Measurements from ENCODE around the gene STAP2. TPM values are rescaled to one million over a fixed set of nuclear protein-coding genes. Genes with fewer than 3 reads are reported as not detected.

Gene STAP2
- total and polyA plus RNA-seq, 9 of the 15 experiments (the other 6 are each of a cell fraction or from before 2014, with no cell fraction given): 1.2 to 9.8 (median 4.5) TPM

GRCh38 chr19:4375164-4376027, 36.8 kb upstream of the STAP2 start (continued):
- TF ChIP-seq MLLT1 (IDR thresholded peaks at IDR 0.05) (peak in 1 of 2 experiments; percentile 57; a peak in 2 of 4 replicates), CREB1 (IDR thresholded peaks at IDR 0.05) (peak; percentile 76), CREB1 (CRISPR knock-in tag; IDR thresholded peaks at IDR 0.05) (peak; percentile 85), ZNF644 (tag; IDR thresholded peaks at IDR 0.05; ENCODE audit: low read depth) (0 out of 2 replicates have a peak, but pooled peaks have one; percentile 22), MXI1 (IDR thresholded peaks at IDR 0.05; ENCODE audit: low read depth, low read length) (0 out of 2 replicates have a peak, but pooled peaks have one; percentile 22), ZNF445 (CRISPR knock-in tag; IDR thresholded peaks at IDR 0.05; ENCODE audit: low read depth) (no peak), ZNF347 (CRISPR knock-in tag; IDR thresholded peaks at IDR 0.05; ENCODE audit: low read depth) (no peak), SIN3A (IDR thresholded peaks at IDR 0.05; ENCODE audit: borderline replicate concordance in 2 of 2, control insufficient read depth in 1 of 2, low read depth in 2 of 2, low read length in 2 of 2) (0 out of 4 replicates have a peak, but pooled peaks of 1 of the 2 experiments have one; percentile 57), SMAD4 (CRISPR knock-in tag; conservative IDR thresholded peaks at IDR 0.05) (peak; percentile 78), NELFE (IDR thresholded peaks at IDR 0.05; ENCODE audit: insufficient read depth, insufficient read length) (no peak), ETV1 (tag; conservative IDR thresholded peaks at IDR 0.05; ENCODE audit: low read depth) (no peak)
- TF ChIP-seq, protein P1, sequence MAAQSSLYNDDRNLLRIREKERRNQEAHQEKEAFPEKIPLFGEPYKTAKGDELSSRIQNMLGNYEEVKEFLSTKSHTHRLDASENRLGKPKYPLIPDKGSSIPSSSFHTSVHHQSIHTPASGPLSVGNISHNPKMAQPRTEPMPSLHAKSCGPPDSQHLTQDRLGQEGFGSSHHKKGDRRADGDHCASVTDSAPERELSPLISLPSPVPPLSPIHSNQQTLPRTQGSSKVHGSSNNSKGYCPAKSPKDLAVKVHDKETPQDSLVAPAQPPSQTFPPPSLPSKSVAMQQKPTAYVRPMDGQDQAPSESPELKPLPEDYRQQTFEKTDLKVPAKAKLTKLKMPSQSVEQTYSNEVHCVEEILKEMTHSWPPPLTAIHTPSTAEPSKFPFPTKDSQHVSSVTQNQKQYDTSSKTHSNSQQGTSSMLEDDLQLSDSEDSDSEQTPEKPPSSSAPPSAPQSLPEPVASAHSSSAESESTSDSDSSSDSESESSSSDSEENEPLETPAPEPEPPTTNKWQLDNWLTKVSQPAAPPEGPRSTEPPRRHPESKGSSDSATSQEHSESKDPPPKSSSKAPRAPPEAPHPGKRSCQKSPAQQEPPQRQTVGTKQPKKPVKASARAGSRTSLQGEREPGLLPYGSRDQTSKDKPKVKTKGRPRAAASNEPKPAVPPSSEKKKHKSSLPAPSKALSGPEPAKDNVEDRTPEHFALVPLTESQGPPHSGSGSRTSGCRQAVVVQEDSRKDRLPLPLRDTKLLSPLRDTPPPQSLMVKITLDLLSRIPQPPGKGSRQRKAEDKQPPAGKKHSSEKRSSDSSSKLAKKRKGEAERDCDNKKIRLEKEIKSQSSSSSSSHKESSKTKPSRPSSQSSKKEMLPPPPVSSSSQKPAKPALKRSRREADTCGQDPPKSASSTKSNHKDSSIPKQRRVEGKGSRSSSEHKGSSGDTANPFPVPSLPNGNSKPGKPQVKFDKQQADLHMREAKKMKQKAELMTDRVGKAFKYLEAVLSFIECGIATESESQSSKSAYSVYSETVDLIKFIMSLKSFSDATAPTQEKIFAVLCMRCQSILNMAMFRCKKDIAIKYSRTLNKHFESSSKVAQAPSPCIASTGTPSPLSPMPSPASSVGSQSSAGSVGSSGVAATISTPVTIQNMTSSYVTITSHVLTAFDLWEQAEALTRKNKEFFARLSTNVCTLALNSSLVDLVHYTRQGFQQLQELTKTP (IDR thresholded peaks at IDR 0.05; ENCODE audit: low read depth in 1 of 2, partially characterized antibody in 2 of 2): peak in 1 of 2 experiments; percentile 24
